KOPT-K1 (cell line): ENCODE measurements around the gene DDX24.

Experiments
- H3K27ac ChIP-seq: fragments of 200-600 bp; sonication (generic); 2 replicates; pipeline ENCODE4 v1.5.1; 2016; ENCODE audit warnings: antibody characterized with exemption, mild to moderate bottlenecking, low read depth, low read length; ENCODE audit not compliant: poor library complexity, severe bottlenecking
- H3K36me3 ChIP-seq: fragments of 200-600 bp; sonication (generic); 2 replicates; pipeline ENCODE4 v1.5.1; 2017; ENCODE audit warnings: antibody characterized with exemption, mild to moderate bottlenecking, low read length, moderate library complexity; ENCODE audit not compliant: insufficient read depth
- H3K9me3 ChIP-seq: fragments of 200-600 bp; sonication (generic); 2 replicates; pipeline ENCODE4 v1.5.1; 2017; ENCODE audit warnings: antibody characterized with exemption, low read length, mild to moderate bottlenecking; ENCODE audit not compliant: insufficient read depth, poor library complexity, severe bottlenecking

The DDX24 gene

DNA sequence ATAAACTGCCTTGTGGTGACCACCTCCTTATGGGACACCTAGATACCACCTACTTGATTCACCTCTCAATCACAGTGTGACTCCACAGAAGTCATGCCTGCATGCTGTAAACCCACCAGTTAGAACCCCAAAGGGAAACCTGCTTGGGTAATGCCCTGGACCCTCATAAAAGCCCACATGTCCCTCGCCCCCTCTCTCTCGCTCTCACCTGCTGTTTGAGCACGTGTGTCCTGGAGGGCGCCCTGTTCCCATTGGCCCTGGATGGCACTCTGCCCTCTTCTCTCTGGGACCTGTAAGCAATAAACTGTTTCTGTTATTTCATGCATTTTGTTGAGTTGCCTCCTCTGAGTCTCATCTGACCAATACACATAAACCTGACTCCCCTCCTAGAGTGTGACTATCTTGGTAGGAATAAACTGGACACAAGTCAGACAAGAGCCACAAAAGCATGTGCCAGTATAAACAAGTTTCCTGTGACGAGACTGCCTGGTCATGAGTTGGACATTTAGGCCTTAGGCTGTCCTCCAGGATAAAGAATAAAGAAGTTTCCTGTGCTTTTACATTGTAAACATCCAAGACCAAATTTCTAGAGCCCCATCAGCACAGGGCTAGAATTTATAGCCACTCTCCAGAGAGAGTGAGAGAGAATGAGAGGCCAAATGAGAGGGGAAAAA is 39.8 kb upstream of the DDX24 start:
- Histone ChIP-seq H3K9me3 (peaks cover 22% of the 10 kb centered on the region), H3K36me3 (no peaks in the 10 kb centered on the region), H3K27ac (no peak overlapping the region)

DNA sequence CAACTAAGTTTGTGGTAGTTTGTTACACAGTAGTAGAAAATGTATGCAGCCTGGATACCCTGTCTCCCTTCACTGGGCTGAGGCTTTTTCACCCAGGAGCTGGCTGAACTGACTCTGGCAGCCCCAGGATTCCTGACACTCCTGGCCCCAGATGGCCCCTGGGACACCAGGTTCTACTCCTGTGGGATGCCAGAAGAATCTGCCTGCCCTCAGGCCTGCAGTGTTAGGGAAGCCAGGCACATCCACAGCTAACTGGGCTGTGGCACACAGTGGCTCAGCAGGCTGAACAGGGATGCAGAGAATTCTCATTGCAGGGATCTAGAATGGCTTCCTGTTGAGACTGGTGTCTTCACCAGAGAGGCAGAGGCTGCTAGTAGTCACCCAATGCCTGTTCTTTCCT is 38.1 kb upstream of the DDX24 start:
- peaks cover 22% of the 10 kb centered on the region for H3K9me3 ChIP-seq
- H3K27ac ChIP-seq = no peak overlapping the region
- no peaks in the 10 kb centered on the region for H3K36me3 ChIP-seq

DNA sequence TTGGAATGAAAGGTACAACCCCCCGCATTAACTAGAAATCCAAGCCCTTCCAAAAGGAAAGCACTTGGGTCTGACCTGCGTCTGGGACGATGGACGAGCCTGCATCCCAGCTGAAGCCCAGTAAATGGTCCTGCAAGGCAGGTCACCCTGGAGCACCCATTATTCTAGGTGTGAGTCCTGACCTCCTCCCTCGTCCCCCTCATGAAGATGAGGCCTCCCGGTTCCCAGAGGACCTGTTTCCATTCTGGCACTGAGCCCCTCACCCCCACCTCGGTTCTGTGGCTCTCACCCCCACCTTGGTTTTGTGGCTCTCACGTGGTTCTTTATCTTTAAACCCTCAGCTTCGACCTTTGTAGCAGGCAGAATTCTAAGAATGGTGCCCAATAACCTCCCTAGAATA is 36.9 kb upstream of the DDX24 start:
- peaks cover 22% of the 10 kb centered on the region for H3K9me3 ChIP-seq
- no peak overlapping the region for H3K27ac ChIP-seq

DNA sequence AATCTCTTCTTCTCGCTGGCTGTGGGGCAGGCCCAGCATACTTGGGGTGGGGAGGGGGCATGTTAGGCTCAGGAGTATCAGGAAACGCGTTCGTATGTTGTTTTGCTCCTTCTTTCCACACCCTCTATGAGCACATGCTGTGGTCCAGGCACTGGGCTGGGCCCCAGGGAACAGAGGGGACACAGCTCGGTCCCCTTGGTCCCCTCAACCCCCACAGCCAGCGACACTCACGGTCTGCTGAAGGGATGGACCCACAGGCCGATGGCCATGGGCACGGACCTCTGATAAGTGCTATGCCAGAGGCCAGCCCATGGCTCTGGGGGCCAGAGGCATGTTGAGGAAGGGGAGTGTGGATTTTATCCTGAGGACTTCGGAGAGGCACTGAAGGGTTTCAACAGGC is 35.7 kb upstream of the DDX24 start:
- Histone ChIP-seq H3K9me3 (peaks cover 22% of the 10 kb centered on the region), H3K36me3 (no peaks in the 10 kb centered on the region), H3K27ac (no peak overlapping the region)

More for the DNA sequence above, 36.9 kb upstream of the DDX24 start:
- H3K36me3 ChIP-seq = no peaks in the 10 kb centered on the region

DNA sequence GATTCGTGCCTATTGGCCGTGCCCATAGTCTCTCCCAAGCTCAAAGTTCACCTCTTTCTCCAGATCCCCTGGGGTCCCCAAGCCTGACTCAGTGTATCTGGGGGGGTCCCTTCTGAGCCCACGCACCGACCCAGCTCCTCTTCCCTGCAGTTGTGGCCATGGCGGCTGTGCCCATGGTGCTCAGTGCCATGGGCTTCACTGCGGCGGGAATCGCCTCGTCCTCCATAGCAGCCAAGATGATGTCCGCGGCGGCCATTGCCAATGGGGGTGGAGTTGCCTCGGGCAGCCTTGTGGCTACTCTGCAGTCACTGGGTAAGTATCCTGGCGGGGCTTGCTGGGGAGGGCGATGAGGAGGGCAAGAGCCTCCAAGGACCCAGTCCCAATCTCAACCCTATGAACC is 34.6 kb upstream of the DDX24 start:
- Histone ChIP-seq H3K36me3 (no peaks in the 10 kb centered on the region), H3K9me3 (peaks cover 18% of the 10 kb centered on the region), H3K27ac (no peak overlapping the region)

DNA sequence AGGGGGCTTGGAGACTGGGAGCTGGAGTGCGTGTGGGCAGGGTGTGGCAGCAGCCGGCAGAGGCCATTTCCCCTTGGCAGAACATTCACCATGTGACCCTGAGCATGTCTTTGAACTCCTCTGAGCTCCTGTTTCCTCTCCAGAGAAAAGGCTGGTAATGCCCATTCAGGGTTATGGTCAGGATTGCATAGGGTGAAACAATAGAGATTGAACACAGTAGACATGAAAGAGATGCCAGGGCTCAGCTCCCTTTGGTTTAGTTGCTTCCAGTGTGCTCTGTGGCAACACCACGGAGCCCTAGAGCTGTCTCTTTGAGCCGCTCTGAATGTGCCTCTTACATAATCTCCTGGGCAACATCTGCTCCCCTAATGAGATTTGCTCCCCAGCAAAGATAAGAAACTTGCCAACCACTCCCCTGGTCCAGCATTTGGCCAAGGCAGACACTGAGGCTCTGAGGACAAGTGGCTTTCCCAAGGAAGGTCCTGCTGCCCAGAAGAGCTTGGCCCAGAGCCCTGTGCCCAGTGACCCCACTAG is 34.1 kb upstream of the DDX24 start:
- no peaks in the 10 kb centered on the region for H3K36me3 ChIP-seq
- H3K9me3 ChIP-seq = peaks cover 13% of the 10 kb centered on the region
- H3K27ac ChIP-seq = no peak overlapping the region

DNA sequence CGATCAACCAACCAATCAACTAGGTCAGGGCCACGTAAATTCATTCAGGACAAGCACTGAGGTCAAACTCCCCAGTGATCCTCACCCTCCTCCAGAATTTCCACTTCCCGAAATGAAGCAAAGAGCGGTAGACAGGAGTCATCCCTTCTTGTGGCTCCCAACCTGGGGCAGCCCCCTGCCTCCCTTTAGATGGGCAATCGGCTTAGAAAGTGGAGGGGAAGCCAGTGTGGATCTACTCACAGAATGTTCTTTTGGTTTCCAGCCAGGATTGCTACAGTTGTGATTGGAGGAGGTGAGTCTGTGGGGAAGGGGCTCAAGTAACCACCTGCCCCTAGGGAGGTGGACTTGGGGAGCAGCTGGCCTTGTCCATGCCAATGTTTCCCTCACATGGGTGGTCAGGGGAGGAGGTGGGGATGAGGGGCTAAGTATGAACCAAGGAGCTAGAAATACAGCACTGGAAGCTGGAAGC is 33.6 kb upstream of the DDX24 start:
- no peak overlapping the region for H3K27ac ChIP-seq
- peaks cover 8% of the 10 kb centered on the region for H3K9me3 ChIP-seq
- H3K36me3 ChIP-seq = no peaks in the 10 kb centered on the region

DNA sequence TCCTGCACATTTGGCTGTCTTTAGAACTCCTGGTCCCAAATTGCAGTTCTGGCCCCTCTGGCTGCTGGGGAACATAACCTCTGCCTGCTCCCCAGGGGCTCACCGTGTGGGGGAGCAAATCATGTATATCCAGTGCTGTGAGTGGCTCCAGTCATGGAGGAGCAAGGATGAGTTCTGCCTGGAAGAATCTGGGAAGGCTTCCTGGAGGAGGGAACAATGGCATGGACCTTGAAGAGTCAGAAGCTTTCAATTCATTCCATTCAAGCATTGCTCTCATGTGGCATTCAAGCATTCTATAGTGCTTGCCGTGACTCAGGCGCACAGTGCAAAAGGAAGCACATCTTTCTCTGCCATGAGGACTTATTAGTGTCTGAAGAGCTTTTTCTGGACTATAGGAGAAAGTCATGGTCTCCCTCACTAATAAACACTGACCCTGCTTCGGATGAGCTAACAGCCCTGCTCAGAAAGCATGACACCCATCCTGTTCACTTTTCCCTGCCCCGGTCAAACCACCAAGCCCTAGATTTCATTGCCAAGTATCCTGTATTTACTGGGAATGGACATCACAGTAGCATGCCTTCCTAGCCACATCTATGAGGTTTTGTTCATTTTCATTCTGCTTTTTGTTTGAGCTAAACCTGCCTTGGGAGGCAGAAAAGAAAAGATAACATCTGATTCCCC is 33.0 kb upstream of the DDX24 start:
- H3K36me3 ChIP-seq = no peaks in the 10 kb centered on the region
- H3K27ac ChIP-seq = no peak overlapping the region

DNA sequence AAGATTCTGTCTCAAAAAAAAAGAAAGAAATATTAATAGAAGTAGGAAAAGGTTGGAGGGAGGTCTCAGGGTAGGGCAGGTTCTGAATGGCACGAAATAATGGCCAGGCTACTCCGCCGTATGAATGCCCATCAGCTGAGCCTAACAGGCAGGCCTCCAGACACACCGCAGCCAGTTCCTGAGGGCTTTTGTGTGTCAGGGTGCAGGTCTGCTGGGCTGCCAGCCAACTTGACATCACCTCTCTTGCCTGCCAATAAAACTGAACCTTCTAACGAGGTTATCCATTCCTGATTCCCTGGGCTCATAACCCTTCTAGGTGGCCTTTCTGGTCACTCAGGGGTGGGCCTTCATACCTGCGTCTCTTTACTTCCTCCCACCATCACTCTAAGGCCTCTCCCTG is 32.5 kb upstream of the DDX24 start:
- no peaks in the 10 kb centered on the region for H3K36me3 ChIP-seq
- no peaks in the 10 kb centered on the region for H3K9me3 ChIP-seq
- H3K27ac ChIP-seq = no peak overlapping the region

More for the DNA sequence above, 33.0 kb upstream of the DDX24 start:
- H3K9me3 ChIP-seq = peaks cover 3% of the 10 kb centered on the region

DNA sequence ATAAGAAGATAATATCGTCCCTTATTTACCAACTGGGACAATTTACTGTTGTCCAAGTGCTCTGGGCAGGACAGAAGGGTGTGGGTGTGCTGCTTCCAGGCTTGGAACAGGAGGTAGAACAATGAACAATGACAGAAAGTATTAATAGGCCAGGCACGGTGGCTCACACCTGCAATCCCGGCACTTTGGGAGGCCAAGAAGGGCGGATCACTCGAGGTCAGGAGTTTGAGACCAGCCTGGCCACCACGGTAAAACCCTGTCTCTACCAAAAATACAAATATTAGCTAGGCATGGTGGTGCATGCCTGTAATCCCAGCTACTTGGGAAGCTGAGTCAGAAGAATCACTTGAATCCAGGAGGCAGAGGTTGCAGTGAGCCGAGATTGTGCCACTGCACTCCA is 32.1 kb upstream of the DDX24 start:
- H3K36me3 ChIP-seq = no peaks in the 10 kb centered on the region
- H3K9me3 ChIP-seq = no peaks in the 10 kb centered on the region
- no peak overlapping the region for H3K27ac ChIP-seq

DNA sequence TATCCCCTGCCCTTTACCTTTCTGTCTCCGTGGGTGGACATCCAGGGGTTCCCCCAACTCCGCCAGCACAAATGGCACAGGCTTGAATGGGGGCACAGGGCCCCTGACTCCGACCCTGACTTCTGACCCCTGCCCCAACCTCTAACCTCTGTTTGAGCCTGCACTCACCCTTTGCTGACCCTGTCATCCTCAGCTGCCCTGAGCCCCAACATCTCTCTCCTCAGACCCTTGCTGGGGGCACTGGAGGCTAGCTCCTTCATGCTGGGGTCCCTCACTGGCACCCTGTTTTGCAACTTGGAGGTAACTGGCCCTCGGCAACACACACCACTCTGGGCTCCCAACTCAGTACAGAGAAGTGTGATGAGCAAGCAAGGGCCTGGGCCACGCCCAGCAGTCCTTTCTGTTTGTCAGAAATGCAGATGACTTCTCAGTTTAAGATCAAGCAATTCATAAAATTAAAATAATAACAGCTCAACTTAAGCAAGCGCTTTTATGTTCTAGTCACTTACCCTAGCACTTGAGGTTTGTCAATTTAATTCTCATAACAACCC is 31.6 kb upstream of the DDX24 start:
- Histone ChIP-seq H3K27ac (no peak overlapping the region), H3K9me3 (no peaks in the 10 kb centered on the region), H3K36me3 (no peaks in the 10 kb centered on the region)

DNA sequence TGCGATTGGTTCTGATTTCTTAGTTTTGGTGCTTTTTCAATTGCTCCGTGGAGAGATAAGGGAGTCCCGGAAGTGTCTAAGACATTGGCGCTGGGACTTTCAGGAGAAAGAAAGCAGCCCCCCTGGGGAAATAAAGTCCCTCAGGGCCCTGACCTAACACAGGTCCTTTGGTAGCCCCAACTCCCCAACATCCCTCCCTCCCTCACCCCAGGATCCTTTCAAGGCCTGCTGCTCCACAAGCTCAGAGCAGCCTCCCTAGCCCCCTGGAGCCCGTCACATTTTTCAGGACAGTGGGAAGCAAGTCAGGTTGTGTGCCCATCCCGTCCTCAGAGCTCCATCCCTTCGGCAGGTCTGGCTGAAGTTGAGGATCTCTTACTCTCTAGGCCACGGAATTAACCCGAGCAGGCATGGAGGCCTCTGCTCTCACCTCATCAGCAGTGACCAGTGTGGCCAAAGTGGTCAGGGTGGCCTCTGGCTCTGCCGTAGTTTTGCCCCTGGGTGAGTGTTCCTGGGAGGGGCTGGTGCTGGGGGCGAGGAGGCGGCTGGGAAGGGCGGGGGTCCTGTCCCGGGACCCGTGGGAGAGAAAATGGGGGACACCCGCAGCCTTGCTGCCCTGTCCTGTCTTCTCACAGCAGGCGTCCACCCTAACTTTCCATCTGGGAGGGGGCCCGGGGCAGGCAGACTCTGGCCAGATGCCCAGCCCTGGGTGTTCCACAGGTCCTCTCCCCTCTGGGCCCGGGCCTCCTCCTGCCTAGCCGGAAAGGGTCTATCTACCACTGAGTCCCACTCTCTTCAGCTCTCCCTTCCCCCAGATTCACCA is 30.5 kb upstream of the DDX24 start:
- Histone ChIP-seq H3K27ac (no peak overlapping the region), H3K36me3 (no peaks in the 10 kb centered on the region), H3K9me3 (no peaks in the 10 kb centered on the region)

DNA sequence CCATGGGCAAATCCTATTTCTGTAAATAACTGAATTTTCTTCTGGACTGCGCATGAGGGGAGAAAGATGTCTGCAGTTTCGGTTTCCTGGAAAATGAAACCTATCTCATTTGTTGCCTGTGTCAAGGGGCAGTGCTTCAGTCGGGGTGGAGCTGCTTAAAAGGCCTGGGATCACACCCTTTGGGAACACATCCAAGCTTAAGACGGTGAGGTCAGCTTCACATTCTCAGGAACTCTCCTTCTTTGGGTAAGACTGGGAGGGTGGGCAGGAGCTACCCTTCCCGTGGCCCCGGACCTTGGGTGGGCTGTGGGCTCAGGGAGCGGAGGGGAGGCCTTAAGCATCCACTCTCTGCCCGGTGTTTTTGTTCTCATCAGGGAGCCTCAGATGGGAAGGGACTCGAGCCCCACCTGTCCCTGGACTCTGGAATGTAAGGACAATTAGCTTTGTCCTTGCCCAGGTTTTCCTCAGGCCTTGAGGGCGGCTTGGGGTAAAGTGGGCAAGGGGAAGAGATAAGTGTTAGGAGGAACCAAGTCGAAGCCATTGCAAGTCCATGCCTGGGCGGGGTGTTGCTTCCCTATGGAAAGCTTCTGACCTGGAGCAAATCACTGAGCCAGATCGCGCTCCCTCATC is 29.7 kb upstream of the DDX24 start, which contains the start of gene IFI27:
TSS of gene IFI27 (plus strand) at position 185 of the 630 bp plus-strand sequence.
- H3K36me3 ChIP-seq = no peaks in the 10 kb centered on the region
- H3K27ac ChIP-seq = no peak within 1 kb of the TSS
- no peaks in the 10 kb centered on the region for H3K9me3 ChIP-seq

DNA sequence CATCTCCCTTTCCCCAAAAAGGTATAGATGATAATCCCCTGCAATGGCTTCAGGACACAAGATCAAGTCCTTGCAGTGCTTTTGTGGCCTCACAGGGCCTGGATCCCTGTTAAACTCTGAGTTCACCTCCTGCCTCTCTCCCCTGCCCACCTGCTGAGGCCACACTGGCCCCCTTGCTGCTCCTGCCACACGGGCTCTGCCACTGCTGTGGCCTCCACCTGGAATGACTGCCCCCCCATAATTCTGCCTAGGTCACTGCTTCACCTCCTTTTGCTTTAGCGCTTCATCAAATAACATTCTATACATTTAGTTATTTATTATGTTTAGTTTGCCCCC is 28.9 kb upstream of the DDX24 start:
- H3K36me3 ChIP-seq = no peaks in the 10 kb centered on the region
- H3K27ac ChIP-seq = no peak overlapping the region
- H3K9me3 ChIP-seq = no peaks in the 10 kb centered on the region
